Measurements from ENCODE around the gene CEACAM5. TPM values are rescaled to one million over a fixed set of nuclear protein-coding genes. Genes with fewer than 3 reads are reported as not detected.

Gene CEACAM5
- total RNA-seq, 1 donor from 2014 or later, result not detected

GRCh38 chr19:41691268-41691970, 17.0 kb upstream of the CEACAM5 start:
- no peak for DNase-seq (ENCODE audit: low read depth, low spot score)
- Mint-ChIP-seq H3K27ac (ENCODE audit: unreplicated experiment) (no peak overlapping the region), H3K4me3 (no peak overlapping the region), H3K9me3 (peaks cover 8% of the 10 kb centered on the region), H3K27me3 (ENCODE audit: low read depth) (no peaks in the 10 kb centered on the region), H3K36me3 (ENCODE audit: low read depth) (no peaks in the 10 kb centered on the region), H3K4me1 (no peaks in the 10 kb centered on the region)
- TF ChIP-seq CTCF (conservative IDR thresholded peaks at IDR 0.05), result peak; percentile 45

GRCh38 chr19:41694196-41694595, 14.2 kb upstream of the CEACAM5 start:
- TF ChIP-seq CTCF (conservative IDR thresholded peaks at IDR 0.05), result no peak
- no peaks in the 10 kb centered on the region for H3K4me1 Mint-ChIP-seq
- H3K9me3 Mint-ChIP-seq, result peaks cover 19% of the 10 kb centered on the region
- H3K4me3 Mint-ChIP-seq, result no peak overlapping the region
- H3K27ac Mint-ChIP-seq (ENCODE audit: unreplicated experiment), result no peak overlapping the region
- H3K27me3 Mint-ChIP-seq (ENCODE audit: low read depth), result no peaks in the 10 kb centered on the region
- peaks cover 4% of the 10 kb centered on the region for H3K36me3 Mint-ChIP-seq (ENCODE audit: low read depth)
- no peak for DNase-seq (ENCODE audit: low read depth, low spot score)

GRCh38 chr19:41694831-41695635, 13.4 kb upstream of the CEACAM5 start:
- Mint-ChIP-seq H3K4me1 (no peaks in the 10 kb centered on the region), H3K27me3 (ENCODE audit: low read depth) (no peaks in the 10 kb centered on the region), H3K4me3 (no peak overlapping the region), H3K9me3 (peaks cover 19% of the 10 kb centered on the region), H3K36me3 (ENCODE audit: low read depth) (peaks cover 4% of the 10 kb centered on the region), H3K27ac (ENCODE audit: unreplicated experiment) (no peak overlapping the region)
- TF ChIP-seq CTCF (conservative IDR thresholded peaks at IDR 0.05), result no peak
- no peak for DNase-seq (ENCODE audit: low read depth, low spot score)

GRCh38 chr19:41695745-41696144, 12.7 kb upstream of the CEACAM5 start:
- Mint-ChIP-seq H3K36me3 (ENCODE audit: low read depth) (peaks cover 4% of the 10 kb centered on the region), H3K4me1 (no peaks in the 10 kb centered on the region), H3K27me3 (ENCODE audit: low read depth) (no peaks in the 10 kb centered on the region), H3K9me3 (peaks cover 19% of the 10 kb centered on the region), H3K4me3 (no peak overlapping the region), H3K27ac (ENCODE audit: unreplicated experiment) (no peak overlapping the region)
- no peak for TF ChIP-seq CTCF (conservative IDR thresholded peaks at IDR 0.05)
- no peak for DNase-seq (ENCODE audit: low read depth, low spot score)

GRCh38 chr19:41696402-41697197, 11.8 kb upstream of the CEACAM5 start:
- no peak overlapping the region for H3K27ac Mint-ChIP-seq (ENCODE audit: unreplicated experiment)
- no peak overlapping the region for H3K4me3 Mint-ChIP-seq
- DNase-seq (ENCODE audit: low read depth, low spot score), result no peak
- TF ChIP-seq CTCF (conservative IDR thresholded peaks at IDR 0.05), result no peak
- no peaks in the 10 kb centered on the region for H3K27me3 Mint-ChIP-seq (ENCODE audit: low read depth)
- peaks cover 4% of the 10 kb centered on the region for H3K36me3 Mint-ChIP-seq (ENCODE audit: low read depth)
- peaks cover 12% of the 10 kb centered on the region for H3K9me3 Mint-ChIP-seq
- H3K4me1 Mint-ChIP-seq, result no peaks in the 10 kb centered on the region
